SH-SY5Y (cell line): Measurements from ENCODE around the gene SBK2.

Experiments
- GATA2 ChIP-seq: IDR thresholded peaks from 2 replicates; pipeline ENCODE4 v1.6.1; 2011; ENCODE audit warnings: mild to moderate bottlenecking, low read depth, low read length
- GATA3 ChIP-seq: IDR thresholded peaks from 2 replicates; pipeline ENCODE4 v1.6.1; 2011; ENCODE audit warnings: low read depth, mild to moderate bottlenecking, low read length, moderate library complexity

DNA sequence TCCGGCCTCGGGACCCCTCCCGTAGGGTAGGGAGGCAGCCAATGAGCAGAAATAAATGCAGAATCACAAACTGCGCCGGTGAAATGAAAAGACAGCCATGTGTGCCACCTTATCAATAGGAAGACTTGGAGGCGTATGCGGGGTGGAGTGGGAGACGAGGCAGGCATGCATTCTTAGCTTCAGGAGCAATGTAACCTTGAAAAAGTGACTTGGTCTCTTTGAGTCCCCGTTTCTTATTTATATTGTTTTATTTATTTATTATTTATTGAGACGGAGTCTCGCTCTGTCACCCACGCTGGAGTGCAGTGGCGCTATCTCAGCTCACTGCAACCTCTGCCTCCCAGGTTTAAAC, 32.7 kb downstream of the SBK2 start:
- no peak for TF ChIP-seq GATA2
- no peak for TF ChIP-seq GATA3
